ENCODE results near the gene FAM98C. TPM values are rescaled to one million over a fixed set of nuclear protein-coding genes. Genes with fewer than 3 reads are reported as not detected.
"Not testable (repeated sequence)": the region's sequence is repeated elsewhere in the genome, so short reads cannot be mapped to it uniquely, and the experiment has no call there.

The FAM98C gene
- total RNA-seq, 2 donors from 2014 or later: 26.1 to 63.0 TPM

- H3K27ac Mint-ChIP-seq: no peak overlapping the region
- ATAC-seq (replicated peaks): no peak
- H3K4me1 Mint-ChIP-seq: peaks cover 4% of the 10 kb centered on the region
- H3K36me3 Mint-ChIP-seq (ENCODE audit: low read depth): peaks cover 40% of the 10 kb centered on the region
- H3K27me3 Mint-ChIP-seq: no peaks in the 10 kb centered on the region
- no peak overlapping the region for H3K4me3 Mint-ChIP-seq
- H3K9me3 Mint-ChIP-seq: no peaks in the 10 kb centered on the region
These were observed 3.4 kb upstream of the FAM98C start for GRCh38 chr19:38399537-38399936.

- ATAC-seq (replicated peaks): no peak
- Mint-ChIP-seq H3K27me3 (no peaks in the 10 kb centered on the region), H3K4me1 (peaks cover 4% of the 10 kb centered on the region), H3K27ac (no peak overlapping the region), H3K36me3 (ENCODE audit: low read depth) (peaks cover 41% of the 10 kb centered on the region), H3K4me3 (no peak overlapping the region), H3K9me3 (no peaks in the 10 kb centered on the region)
These were observed 2.5 kb upstream of the FAM98C start for GRCh38 chr19:38400361-38400760.

GRCh38 chr19:38401148-38401547 is 1.7 kb upstream of the FAM98C start:
- Mint-ChIP-seq H3K9me3 (no peaks in the 10 kb centered on the region), H3K4me3 (peak overlapping the region; percentile 57), H3K27me3 (no peaks in the 10 kb centered on the region), H3K27ac (no peak overlapping the region), H3K4me1 (peaks cover 4% of the 10 kb centered on the region), H3K36me3 (ENCODE audit: low read depth) (peaks cover 46% of the 10 kb centered on the region)
- ATAC-seq (replicated peaks): no peak

GRCh38 chr19:38402623-38402966 is 298 bp upstream of the FAM98C start:
- H3K9me3 Mint-ChIP-seq: no peaks in the 10 kb centered on the region
- no peak for ATAC-seq (replicated peaks)
- peaks cover 4% of the 10 kb centered on the region for H3K4me1 Mint-ChIP-seq
- H3K4me3 Mint-ChIP-seq: peak overlapping the region; percentile 82
- peak overlapping the region; percentile 80 for H3K27ac Mint-ChIP-seq
- H3K27me3 Mint-ChIP-seq: no peaks in the 10 kb centered on the region
- peaks cover 47% of the 10 kb centered on the region for H3K36me3 Mint-ChIP-seq (ENCODE audit: low read depth)

- H3K36me3 Mint-ChIP-seq (ENCODE audit: low read depth): peaks cover 68% of the 10 kb centered on the region
- peak overlapping the region; percentile 80 for H3K27ac Mint-ChIP-seq
- H3K4me3 Mint-ChIP-seq: peak overlapping the region; percentile 82
- H3K27me3 Mint-ChIP-seq: no peaks in the 10 kb centered on the region
- peaks cover 4% of the 10 kb centered on the region for H3K4me1 Mint-ChIP-seq
- no peaks in the 10 kb centered on the region for H3K9me3 Mint-ChIP-seq
- ATAC-seq (replicated peaks): no peak
These were observed 2.0 kb downstream of the FAM98C start for GRCh38 chr19:38404858-38405257.

- peaks cover 72% of the 10 kb centered on the region for H3K36me3 Mint-ChIP-seq (ENCODE audit: low read depth)
- peaks cover 4% of the 10 kb centered on the region for H3K4me1 Mint-ChIP-seq
- H3K4me3 Mint-ChIP-seq: peak overlapping the region; percentile 82
- no peaks in the 10 kb centered on the region for H3K27me3 Mint-ChIP-seq
- ATAC-seq (replicated peaks): no peak
- peak overlapping the region; percentile 80 for H3K27ac Mint-ChIP-seq
- no peaks in the 10 kb centered on the region for H3K9me3 Mint-ChIP-seq
These were observed 2.4 kb downstream of the FAM98C start for GRCh38 chr19:38405276-38405675.

- H3K36me3 Mint-ChIP-seq (ENCODE audit: low read depth): peaks cover 62% of the 10 kb centered on the region
- H3K4me3 Mint-ChIP-seq: no peak overlapping the region
- H3K9me3 Mint-ChIP-seq: no peaks in the 10 kb centered on the region
- no peak for ATAC-seq (replicated peaks)
- H3K27ac Mint-ChIP-seq: peak overlapping the region; percentile 6
- H3K27me3 Mint-ChIP-seq: no peaks in the 10 kb centered on the region
- no peaks in the 10 kb centered on the region for H3K4me1 Mint-ChIP-seq
These were observed 6.8 kb downstream of the FAM98C start for GRCh38 chr19:38409631-38410133.

GRCh38 chr19:38410407-38410806 is 7.5 kb downstream of the FAM98C start:
- not testable (repeated sequence) for H3K4me1 Mint-ChIP-seq; H3K27ac Mint-ChIP-seq; H3K9me3 Mint-ChIP-seq; H3K27me3 Mint-ChIP-seq; H3K4me3 Mint-ChIP-seq; ATAC-seq (replicated peaks)
- peaks cover 55% of the 10 kb centered on the region for H3K36me3 Mint-ChIP-seq (ENCODE audit: low read depth)

- Mint-ChIP-seq H3K36me3 (ENCODE audit: low read depth) (peaks cover 49% of the 10 kb centered on the region), H3K4me3 (no peak overlapping the region), H3K27me3 (no peaks in the 10 kb centered on the region), H3K9me3 (no peaks in the 10 kb centered on the region), H3K27ac (no peak overlapping the region), H3K4me1 (no peaks in the 10 kb centered on the region)
- no peak for ATAC-seq (replicated peaks)
These were observed 8.3 kb downstream of the FAM98C start for GRCh38 chr19:38411041-38411712.

GRCh38 chr19:38411898-38412297 is 9.0 kb downstream of the FAM98C start:
- H3K4me3 Mint-ChIP-seq; H3K9me3 Mint-ChIP-seq; H3K27ac Mint-ChIP-seq; ATAC-seq (replicated peaks); H3K27me3 Mint-ChIP-seq; H3K4me1 Mint-ChIP-seq: not testable (repeated sequence)
- peaks cover 44% of the 10 kb centered on the region for H3K36me3 Mint-ChIP-seq (ENCODE audit: low read depth)

- peaks cover 44% of the 10 kb centered on the region for H3K36me3 Mint-ChIP-seq (ENCODE audit: low read depth)
- H3K27me3 Mint-ChIP-seq: no peaks in the 10 kb centered on the region
- no peaks in the 10 kb centered on the region for H3K9me3 Mint-ChIP-seq
- peaks cover 6% of the 10 kb centered on the region for H3K4me1 Mint-ChIP-seq
- H3K4me3 Mint-ChIP-seq: no peak overlapping the region
- no peak overlapping the region for H3K27ac Mint-ChIP-seq
- ATAC-seq (replicated peaks): no peak
These were observed 9.6 kb downstream of the FAM98C start for GRCh38 chr19:38412491-38412890.

GRCh38 chr19:38412961-38413360 is 10.1 kb downstream of the FAM98C start:
- H3K9me3 Mint-ChIP-seq: no peaks in the 10 kb centered on the region
- H3K27ac Mint-ChIP-seq: no peak overlapping the region
- peaks cover 46% of the 10 kb centered on the region for H3K36me3 Mint-ChIP-seq (ENCODE audit: low read depth)
- no peaks in the 10 kb centered on the region for H3K27me3 Mint-ChIP-seq
- no peak overlapping the region for H3K4me3 Mint-ChIP-seq
- peaks cover 11% of the 10 kb centered on the region for H3K4me1 Mint-ChIP-seq
- ATAC-seq (replicated peaks): no peak

GRCh38 chr19:38413416-38413815 is 10.5 kb downstream of the FAM98C start:
- ATAC-seq (replicated peaks): no peak
- Mint-ChIP-seq H3K36me3 (ENCODE audit: low read depth) (peaks cover 42% of the 10 kb centered on the region), H3K27ac (no peak overlapping the region), H3K4me3 (no peak overlapping the region), H3K27me3 (no peaks in the 10 kb centered on the region), H3K4me1 (peaks cover 12% of the 10 kb centered on the region), H3K9me3 (no peaks in the 10 kb centered on the region)

GRCh38 chr19:38417146-38417543 is 14.3 kb downstream of the FAM98C start:
- Mint-ChIP-seq H3K4me3 (peak overlapping the region; percentile 83), H3K27ac (peak overlapping the region; percentile 92), H3K36me3 (ENCODE audit: low read depth) (peaks cover 24% of the 10 kb centered on the region)

GRCh38 chr19:38417544-38418506 is 14.9 kb downstream of the FAM98C start:
- ATAC-seq (replicated peaks): peak; percentile 90
- Mint-ChIP-seq H3K36me3 (ENCODE audit: low read depth) (peaks cover 18% of the 10 kb centered on the region), H3K27me3 (no peaks in the 10 kb centered on the region), H3K4me3 (peak overlapping the region; percentile 83), H3K27ac (peak overlapping the region; percentile 92), H3K9me3 (no peaks in the 10 kb centered on the region), H3K4me1 (peaks cover 23% of the 10 kb centered on the region)

More at GRCh38 chr19:38417146-38417543, 14.3 kb downstream of the FAM98C start:
- Mint-ChIP-seq H3K9me3 (no peaks in the 10 kb centered on the region), H3K27me3 (no peaks in the 10 kb centered on the region), H3K4me1 (peaks cover 23% of the 10 kb centered on the region)
- ATAC-seq (replicated peaks): no peak

Data from activated T-helper 17 cell treated with anti-CD3 and anti-CD28 coated beads, Interleukin-2, amount 50 U/mL, for 72 hours (primary cell).